ENCODE measurements around the gene MPV17L.
"Not testable (repeated sequence)": the region's sequence is repeated elsewhere in the genome, so short reads cannot be mapped to it uniquely, and the experiment has no call there.

Gene MPV17L

DNA sequence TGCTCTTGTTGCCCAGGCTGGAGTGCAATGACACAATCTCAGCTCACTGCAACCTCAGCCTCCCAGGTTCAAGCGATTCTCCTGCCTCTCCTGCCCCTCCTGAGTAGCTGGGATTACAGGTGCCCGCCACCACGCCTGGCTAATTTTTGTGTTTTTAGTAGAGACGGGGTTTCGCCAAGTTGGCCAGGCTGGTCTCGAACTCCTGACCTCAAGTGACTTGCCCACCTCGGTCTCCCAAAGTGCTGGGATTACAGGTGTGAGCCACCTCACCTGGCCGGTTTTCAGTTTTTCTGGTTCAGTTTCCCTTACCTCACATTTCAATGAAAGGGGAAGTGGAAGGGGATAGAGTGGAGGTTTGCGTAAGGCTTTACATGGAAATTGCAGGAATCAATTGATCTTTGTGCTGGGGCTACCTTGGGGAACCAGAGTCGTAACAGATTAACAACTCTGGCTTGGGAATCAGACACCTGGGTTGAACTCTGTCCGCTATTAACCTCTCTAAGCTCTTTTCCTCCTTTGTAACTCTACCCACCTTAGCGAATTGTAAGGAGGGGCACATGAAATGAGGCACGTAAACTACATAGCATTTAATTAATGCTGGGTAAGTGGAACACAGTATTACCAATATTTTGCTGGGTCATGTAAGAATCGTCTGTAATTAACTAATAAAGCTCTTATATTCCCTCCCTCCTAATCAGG, 3.2 kb downstream of the MPV17L start:
- TF ChIP-seq CTCF (IDR thresholded peaks at IDR 0.05; ENCODE audit: insufficient read depth, low read depth, low read length, missing control alignments), result no peak
- no peak overlapping the region for H3K4me3 ChIP-seq (ENCODE audit: low read length)
- no peak for DNase-seq (ENCODE audit: low read depth)

DNA sequence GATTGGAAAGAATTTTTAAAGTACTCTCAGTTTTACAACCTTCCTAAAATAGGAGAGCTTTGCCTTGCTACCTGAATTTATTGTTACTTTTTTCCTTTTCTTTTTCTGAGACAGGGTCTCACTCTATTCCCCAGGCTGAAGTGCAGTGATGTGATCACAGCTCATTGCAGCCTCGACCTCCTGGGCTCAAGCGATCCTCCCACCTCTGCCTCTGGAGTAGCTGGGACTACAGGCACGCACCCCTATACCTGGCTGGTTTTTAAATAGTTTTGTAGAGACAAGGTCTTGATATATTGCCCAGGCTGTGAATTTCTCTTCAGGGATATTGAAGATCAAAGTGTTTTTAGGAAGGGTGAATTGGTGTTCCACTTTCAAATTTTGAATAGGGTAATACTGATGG, 3.8 kb downstream of the MPV17L start:
- H3K4me3 ChIP-seq (ENCODE audit: low read length), result no peak overlapping the region
- no peak for DNase-seq (ENCODE audit: low read depth)
- no peak for TF ChIP-seq CTCF (IDR thresholded peaks at IDR 0.05; ENCODE audit: insufficient read depth, low read depth, low read length, missing control alignments)

DNA sequence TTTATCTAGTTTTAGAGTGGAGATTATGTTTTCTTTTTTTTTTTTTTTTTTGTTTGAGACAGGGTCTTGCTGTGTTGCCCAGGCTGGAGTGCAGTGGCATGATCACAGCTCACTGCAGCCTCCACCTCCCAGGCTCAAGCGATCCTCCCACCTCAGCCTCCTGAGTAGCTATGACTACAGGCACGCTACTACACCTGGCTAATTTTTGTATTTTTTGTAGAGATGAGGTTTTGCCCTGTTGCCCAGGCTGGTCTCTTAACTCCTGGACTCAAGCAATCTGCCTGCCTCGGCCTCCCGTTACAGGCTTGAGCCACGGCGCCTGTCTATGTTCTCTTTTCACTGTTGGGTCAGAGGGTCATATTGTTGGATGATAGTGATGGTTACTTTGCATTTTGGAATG, 4.8 kb downstream of the MPV17L start:
- H3K4me3 ChIP-seq (ENCODE audit: low read length); DNase-seq (ENCODE audit: low read depth): not testable (repeated sequence)

- no peak overlapping the region for H3K4me3 ChIP-seq (ENCODE audit: low read length)
- no peak for TF ChIP-seq CTCF (IDR thresholded peaks at IDR 0.05; ENCODE audit: insufficient read depth, low read depth, low read length, missing control alignments)
- DNase-seq (ENCODE audit: low read depth), result no peak
Measured at GRCh38 chr16:15401972-15402371, 6.4 kb downstream of the MPV17L start.

- TF ChIP-seq CTCF (IDR thresholded peaks at IDR 0.05; ENCODE audit: insufficient read depth, low read depth, low read length, missing control alignments), result no peak
- DNase-seq (ENCODE audit: low read depth), result peak; percentile 86
- no peak overlapping the region for H3K4me3 ChIP-seq (ENCODE audit: low read length)
Measured at GRCh38 chr16:15403392-15403995, 7.9 kb downstream of the MPV17L start.

GRCh38 chr16:15404091-15404490, 8.5 kb downstream of the MPV17L start:
- H3K4me3 ChIP-seq (ENCODE audit: low read length), result not testable (repeated sequence)
- DNase-seq (ENCODE audit: low read depth), result peak; percentile 10

GRCh38 chr16:15404792-15405191, 9.2 kb downstream of the MPV17L start:
- no peak for TF ChIP-seq CTCF (IDR thresholded peaks at IDR 0.05; ENCODE audit: insufficient read depth, low read depth, low read length, missing control alignments)
- no peak overlapping the region for H3K4me3 ChIP-seq (ENCODE audit: low read length)
- peak; percentile 40 for DNase-seq (ENCODE audit: low read depth)

GRCh38 chr16:15407756-15408155, 12.2 kb downstream of the MPV17L start:
- not testable (repeated sequence) for H3K4me3 ChIP-seq (ENCODE audit: low read length); DNase-seq (ENCODE audit: low read depth)

DNA sequence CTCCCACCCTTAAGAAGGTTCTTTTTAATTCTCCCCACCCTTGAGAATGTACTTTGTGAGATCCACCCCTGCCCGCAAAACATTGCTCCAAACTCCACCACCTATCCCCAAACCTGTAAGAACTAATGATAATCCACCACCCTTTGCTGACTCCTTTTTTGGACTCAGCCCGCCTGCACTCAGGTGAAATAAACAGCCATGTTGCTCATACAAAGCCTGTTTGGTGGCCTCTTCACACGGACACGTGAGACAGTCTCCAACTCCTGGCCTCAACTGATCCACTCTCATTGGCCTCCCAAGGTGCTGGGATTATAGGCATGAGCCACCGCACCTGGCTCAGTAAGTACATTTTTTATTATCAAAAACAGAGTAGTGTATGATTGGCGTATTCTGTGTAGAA, 13.9 kb downstream of the MPV17L start:
- H3K4me3 ChIP-seq (ENCODE audit: low read length); DNase-seq (ENCODE audit: low read depth): not testable (repeated sequence)

All from epithelial cell of esophagus (primary cell).